HEK293 (cell line): ENCODE data around the gene CXADR.

Experiments
- CTCF ChIA-PET: fragments of 350-600 bp; formaldehyde crosslinking; extraction: SDS; loops from one replicate; lab custom pipeline; 2021; ENCODE audit warnings: antibody characterized with exemption; lab: Yijun Ruan, JAX
- POLR2A ChIA-PET: fragments of 300-600 bp; formaldehyde crosslinking; extraction: SDS; loops from one replicate; lab custom pipeline; 2020; ENCODE audit warnings: antibody characterized with exemption, inconsistent platforms; lab: Yijun Ruan, JAX
- H3K27ac ChIP-seq: fragments of 200-500 bp; sonication (Bioruptor generic); 2 replicates; pipeline ENCODE4 v1.5.1; 2014; ENCODE audit warnings: low read depth, low read length, control low read depth, inconsistent platforms; ENCODE audit errors: extremely low read depth
- H3K36me3 ChIP-seq, 2 experiments: fragments of 200-500 bp in 1 of 2; sonication (Bioruptor generic) in 1 of 2; 1 replicate in 1 of 2; 2 replicates in 1 of 2; pipeline ENCODE4 v1.5.1; 2014 to 2017; ENCODE audit warnings: inconsistent platforms in 2 of 2, low read length in 2 of 2; ENCODE audit not compliant: control insufficient read depth in 2 of 2, insufficient read depth in 1 of 2
- H3K4me1 ChIP-seq: fragments of 200-500 bp; sonication (Bioruptor generic); 2 replicates; pipeline ENCODE4 v1.5.1; 2014; ENCODE audit warnings: mild to moderate bottlenecking, low read length, inconsistent platforms; ENCODE audit not compliant: control insufficient read depth, insufficient read depth
- H3K4me3 ChIP-seq: 2 replicates; pipeline ENCODE4 v1.5.1; 2011; ENCODE audit warnings: low read depth, mild to moderate bottlenecking, control low read depth, low read length, moderate library complexity
- H3K9me3 ChIP-seq: fragments of 200-500 bp; sonication (Bioruptor generic); 2 replicates; pipeline ENCODE4 v1.5.1; 2014; ENCODE audit warnings: low read depth, low read length, inconsistent platforms; ENCODE audit not compliant: control insufficient read depth, insufficient read depth
- FEZF1 ChIP-seq: fragments of 450-650 bp; formaldehyde crosslinking; IDR thresholded peaks from 2 replicates; pipeline ENCODE4 v1.5.1; 2016; ENCODE audit warnings: missing biosample characterization, missing genetic modification characterization
- GFI1B ChIP-seq: fragments of 450-650 bp; formaldehyde crosslinking; IDR thresholded peaks from 2 replicates; pipeline ENCODE4 v1.5.1; 2016; ENCODE audit warnings: missing biosample characterization, missing genetic modification characterization
- HOXC10 ChIP-seq: sonication (generic); formaldehyde crosslinking; IDR thresholded peaks from 2 replicates; pipeline ENCODE4 v1.8.1; 2023; ENCODE audit warnings: mild to moderate bottlenecking, missing genetic modification reagents
- INSM2 ChIP-seq: fragments of 450-650 bp; formaldehyde crosslinking; IDR thresholded peaks from 2 replicates; pipeline ENCODE4 v1.5.1; 2016; ENCODE audit warnings: missing biosample characterization, missing genetic modification characterization
- KLF1 ChIP-seq: fragments of 450-650 bp; formaldehyde crosslinking; IDR thresholded peaks from 2 replicates; pipeline ENCODE4 v1.5.1; 2016; ENCODE audit warnings: missing biosample characterization, missing genetic modification characterization
- KLF17 ChIP-seq: fragments of 450-650 bp; formaldehyde crosslinking; IDR thresholded peaks from 2 replicates; pipeline ENCODE4 v1.5.1; 2016; ENCODE audit warnings: missing biosample characterization, missing genetic modification characterization
- MYNN ChIP-seq: fragments of 450-650 bp; formaldehyde crosslinking; IDR thresholded peaks from 2 replicates; pipeline ENCODE4 v1.5.1; 2016; ENCODE audit warnings: missing biosample characterization, missing genetic modification characterization, borderline replicate concordance
- OSR2 ChIP-seq: fragments of 450-650 bp; formaldehyde crosslinking; IDR thresholded peaks from 2 replicates; pipeline ENCODE4 v1.5.1; 2016; ENCODE audit warnings: missing biosample characterization, missing genetic modification characterization
- PRDM1 ChIP-seq: fragments of 450-650 bp; formaldehyde crosslinking; IDR thresholded peaks from 2 replicates; pipeline ENCODE4; 2016; ENCODE audit warnings: missing biosample characterization, missing genetic modification characterization
- PRDM10 ChIP-seq: fragments of 450-650 bp; formaldehyde crosslinking; IDR thresholded peaks from 2 replicates; pipeline ENCODE4 v1.5.1; 2016; ENCODE audit warnings: missing biosample characterization, missing genetic modification characterization
- TRIM28 ChIP-seq: IDR thresholded peaks from 2 replicates; pipeline ENCODE4 v1.6.1; 2011; ENCODE audit warnings: low read length, control low read depth, borderline replicate concordance
- ZFP3 ChIP-seq: fragments of 450-650 bp; formaldehyde crosslinking; IDR thresholded peaks from 2 replicates; pipeline ENCODE4 v1.5.1; 2016; ENCODE audit warnings: low read depth, missing biosample characterization, missing genetic modification characterization
- ZFP37 ChIP-seq: fragments of 450-650 bp; formaldehyde crosslinking; IDR thresholded peaks from 2 replicates; pipeline ENCODE4 v1.5.1; 2016; ENCODE audit warnings: missing biosample characterization, missing genetic modification characterization
- ZNF138 ChIP-seq: fragments of 450-650 bp; formaldehyde crosslinking; IDR thresholded peaks from 2 replicates; pipeline ENCODE4 v1.5.1; 2016; ENCODE audit warnings: missing biosample characterization, missing genetic modification characterization, borderline replicate concordance
- ZNF221 ChIP-seq: fragments of 450-650 bp; formaldehyde crosslinking; IDR thresholded peaks from 2 replicates; pipeline ENCODE4 v1.5.1; 2017; ENCODE audit warnings: missing biosample characterization, missing genetic modification characterization, borderline replicate concordance
- ZNF335 ChIP-seq: fragments of 450-650 bp; formaldehyde crosslinking; conservative IDR thresholded peaks from 2 replicates; pipeline ENCODE4 v1.5.1; 2016; ENCODE audit warnings: missing biosample characterization, missing genetic modification characterization
- ZNF518A ChIP-seq: fragments of 450-650 bp; formaldehyde crosslinking; conservative IDR thresholded peaks from 2 replicates; pipeline ENCODE4 v1.5.1; 2016; ENCODE audit warnings: low read depth, missing biosample characterization, missing genetic modification characterization
- ZNF530 ChIP-seq: fragments of 450-650 bp; formaldehyde crosslinking; IDR thresholded peaks from 2 replicates; pipeline ENCODE4 v1.5.1; 2016; ENCODE audit warnings: low read depth, missing biosample characterization, missing genetic modification characterization
- TF ChIP-seq, protein P1 (sequence below): fragments of 450-650 bp; formaldehyde crosslinking; IDR thresholded peaks from 2 replicates; pipeline ENCODE4 v1.5.1; 2016; ENCODE audit warnings: missing biosample characterization, missing genetic modification characterization

The CXADR gene

GRCh38 chr21:17523007-17523451 lies 10.2 kb downstream of the CXADR start:
- Histone ChIP-seq H3K9me3 (no peaks in the 10 kb centered on the region), H3K27ac (no peak overlapping the region), H3K36me3 (no peaks in the 10 kb centered on the region; a peak in 1 of 3 replicates), H3K4me1 (peaks cover 27% of the 10 kb centered on the region), H3K4me3 (no peak overlapping the region)
- ChIA-PET CTCF (interaction anchor here (0.7 to 1.0 kb wide), 2 partner anchors 48 to 63 kb away, joined by 3 to 4 read pairs; no protein-coding TSS in a partner anchor), POLR2A (no interaction called here)
- TF ChIP-seq ZFP3 (tag by site-specific recombination) (no peak), HOXC10 (CRISPR knock-in tag) (no peak), ZNF530 (tag by site-specific recombination) (no peak), KLF17 (tag by site-specific recombination) (no peak), TRIM28 (peak; percentile 76; the same call in 1 of the 2 replicates), PRDM1 (tag by site-specific recombination) (0 out of 2 replicates have a peak, but pooled peaks have one; percentile 11), MYNN (tag by site-specific recombination) (no peak), FEZF1 (tag by site-specific recombination) (0 out of 2 replicates have a peak, but pooled peaks have one; percentile 23), PRDM10 (tag by site-specific recombination) (peak; percentile 69), ZNF335 (tag by site-specific recombination) (no peak), OSR2 (tag by site-specific recombination) (peak; percentile 33; the same call in 1 of the 2 replicates), ZNF138 (tag by site-specific recombination) (no peak), ZNF518A (tag by site-specific recombination) (no peak), ZNF221 (tag by site-specific recombination) (no peak), KLF1 (no peak), ZFP37 (no peak), GFI1B (tag by site-specific recombination) (no peak), INSM2 (no peak)
- TF ChIP-seq, protein P1, sequence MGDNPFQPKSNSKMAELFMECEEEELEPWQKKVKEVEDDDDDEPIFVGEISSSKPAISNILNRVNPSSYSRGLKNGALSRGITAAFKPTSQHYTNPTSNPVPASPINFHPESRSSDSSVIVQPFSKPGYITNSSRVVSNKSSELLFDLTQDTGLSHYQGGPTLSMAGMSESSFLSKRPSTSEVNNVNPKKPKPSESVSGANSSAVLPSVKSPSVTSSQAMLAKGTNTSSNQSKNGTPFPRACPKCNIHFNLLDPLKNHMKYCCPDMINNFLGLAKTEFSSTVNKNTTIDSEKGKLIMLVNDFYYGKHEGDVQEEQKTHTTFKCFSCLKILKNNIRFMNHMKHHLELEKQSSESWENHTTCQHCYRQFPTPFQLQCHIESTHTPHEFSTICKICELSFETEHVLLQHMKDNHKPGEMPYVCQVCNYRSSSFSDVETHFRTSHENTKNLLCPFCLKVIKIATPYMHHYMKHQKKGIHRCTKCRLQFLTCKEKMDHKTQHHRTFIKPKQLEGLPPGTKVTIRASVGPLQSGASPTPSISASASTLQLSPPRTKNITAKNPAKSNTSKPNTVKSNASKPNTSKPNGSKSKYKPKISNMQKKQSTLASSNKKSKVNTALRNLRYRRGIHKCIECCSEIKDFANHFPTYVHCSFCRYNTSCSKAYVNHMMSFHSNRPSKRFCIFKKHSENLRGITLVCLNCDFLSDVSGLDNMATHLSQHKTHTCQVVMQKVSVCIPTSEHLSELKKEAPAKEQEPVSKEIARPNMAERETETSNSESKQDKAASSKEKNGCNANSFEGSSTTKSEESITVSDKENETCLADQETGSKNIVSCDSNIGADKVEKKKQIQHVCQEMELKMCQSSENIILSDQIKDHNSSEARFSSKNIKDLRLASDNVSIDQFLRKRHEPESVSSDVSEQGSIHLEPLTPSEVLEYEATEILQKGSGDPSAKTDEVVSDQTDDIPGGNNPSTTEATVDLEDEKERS (tag by site-specific recombination) = no peak
